ENCODE results near the gene SCN9A. TPM values are rescaled to one million over a fixed set of nuclear protein-coding genes. Genes with fewer than 3 reads are reported as not detected.

SCN9A gene
- total RNA-seq, result 1 to 10 TPM; 1.1 to 8.8 (median 5.2) TPM

DNA sequence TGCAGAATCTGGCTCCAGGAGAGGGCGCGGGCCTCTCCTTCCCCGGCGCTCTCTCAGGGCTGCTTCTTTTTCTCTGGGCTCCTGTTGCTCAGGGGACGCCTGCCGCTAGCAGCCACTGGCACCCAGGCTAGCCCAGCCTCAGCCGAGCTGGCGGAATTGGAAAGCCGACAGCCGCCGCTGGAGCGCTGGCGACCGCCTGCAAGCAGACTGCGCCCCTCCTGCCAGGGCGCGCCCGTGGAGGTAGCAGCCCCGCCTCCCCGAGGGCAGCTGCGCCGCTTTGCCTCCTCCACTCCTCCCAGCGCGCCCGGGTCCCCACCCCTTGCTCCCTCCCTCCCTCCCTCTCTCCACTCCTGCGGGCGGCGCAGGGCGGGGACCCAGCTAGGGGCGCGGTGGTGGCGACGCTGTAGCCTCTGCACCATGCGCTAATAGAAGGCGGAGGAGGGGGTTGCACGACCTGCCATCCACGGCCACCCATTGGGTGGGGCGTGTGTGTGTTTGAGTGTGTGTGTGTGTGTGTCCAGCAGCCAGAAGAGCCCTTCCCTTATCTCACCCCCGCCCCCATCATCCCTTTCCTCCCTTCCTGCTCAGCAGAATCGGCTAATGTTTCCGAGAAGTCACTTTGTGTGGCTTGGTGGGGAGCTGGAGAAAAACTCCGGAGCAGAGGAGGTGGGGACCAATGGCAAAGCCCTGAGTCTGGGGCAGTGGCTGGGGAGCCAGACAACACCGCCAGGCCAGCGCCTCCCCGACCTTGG is at the start of gene SCN9A:
Gene SCN9A, minus strand, starts transcription at position 209 of the 752 bp plus-strand sequence. CDS start 64,188 bp downstream, outside the sequence.
- Histone ChIP-seq H3K27me3 (no peaks in the 10 kb centered on the region), H3K4me3 (peak within 1 kb of the TSS; percentile 61), H3K27ac (peak within 1 kb of the TSS; percentile 36), H3K36me3 (no peaks in the 10 kb centered on the region), H3K9me3 (no peaks in the 10 kb centered on the region), H3K4me1 (peaks cover 22% of the 10 kb centered on the region)
- 3% methylated on average over 9 of the region's 45 CpGs for WGBS
- DNase-seq (ENCODE audit: low spot score in 2 of 2), result peak; percentile 76 to 85
- TF ChIP-seq POLR2AphosphoS5 (IDR thresholded peaks at IDR 0.05) (no peak), POLR2A (IDR thresholded peaks at IDR 0.05) (no peak), EP300 (IDR thresholded peaks at IDR 0.05) (no peak)
- TF ChIP-seq, protein P1, sequence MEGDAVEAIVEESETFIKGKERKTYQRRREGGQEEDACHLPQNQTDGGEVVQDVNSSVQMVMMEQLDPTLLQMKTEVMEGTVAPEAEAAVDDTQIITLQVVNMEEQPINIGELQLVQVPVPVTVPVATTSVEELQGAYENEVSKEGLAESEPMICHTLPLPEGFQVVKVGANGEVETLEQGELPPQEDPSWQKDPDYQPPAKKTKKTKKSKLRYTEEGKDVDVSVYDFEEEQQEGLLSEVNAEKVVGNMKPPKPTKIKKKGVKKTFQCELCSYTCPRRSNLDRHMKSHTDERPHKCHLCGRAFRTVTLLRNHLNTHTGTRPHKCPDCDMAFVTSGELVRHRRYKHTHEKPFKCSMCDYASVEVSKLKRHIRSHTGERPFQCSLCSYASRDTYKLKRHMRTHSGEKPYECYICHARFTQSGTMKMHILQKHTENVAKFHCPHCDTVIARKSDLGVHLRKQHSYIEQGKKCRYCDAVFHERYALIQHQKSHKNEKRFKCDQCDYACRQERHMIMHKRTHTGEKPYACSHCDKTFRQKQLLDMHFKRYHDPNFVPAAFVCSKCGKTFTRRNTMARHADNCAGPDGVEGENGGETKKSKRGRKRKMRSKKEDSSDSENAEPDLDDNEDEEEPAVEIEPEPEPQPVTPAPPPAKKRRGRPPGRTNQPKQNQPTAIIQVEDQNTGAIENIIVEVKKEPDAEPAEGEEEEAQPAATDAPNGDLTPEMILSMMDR (IDR thresholded peaks at IDR 0.05), result no peak

DNA sequence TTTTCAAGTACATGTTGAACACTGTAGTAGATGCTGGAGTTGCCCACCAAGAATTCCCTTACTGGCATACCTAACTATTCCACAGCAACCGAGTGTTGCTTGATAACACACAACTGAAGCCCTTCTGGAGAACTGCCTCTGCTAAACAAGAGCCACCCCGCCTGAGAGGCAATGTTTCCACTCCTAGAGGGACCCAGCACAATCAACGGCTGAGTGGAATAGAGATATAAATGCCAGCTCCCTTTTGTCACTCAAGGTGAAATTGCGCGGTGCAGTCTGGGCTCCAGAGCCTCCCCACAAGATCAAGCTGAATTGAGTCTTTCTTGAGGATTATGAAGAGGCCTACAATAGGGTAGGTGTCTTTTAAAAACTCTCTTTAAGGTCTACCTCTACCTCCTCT is 49.1 kb upstream of the SCN9A start:
- H3K9me3 ChIP-seq, result no peaks in the 10 kb centered on the region
- no peak for DNase-seq (ENCODE audit: low spot score in 2 of 2)
- H3K27ac ChIP-seq, result no peak overlapping the region
- H3K4me3 ChIP-seq, result no peak overlapping the region
- TF ChIP-seq, protein P1 (IDR thresholded peaks at IDR 0.05), result no peak
- no peak for TF ChIP-seq POLR2A (IDR thresholded peaks at IDR 0.05)
- no peak for TF ChIP-seq POLR2AphosphoS5 (IDR thresholded peaks at IDR 0.05)
- TF ChIP-seq EP300 (IDR thresholded peaks at IDR 0.05), result no peak
- H3K27me3 ChIP-seq, result no peaks in the 10 kb centered on the region
- 95% methylated on average over 5 of the region's 5 CpGs for WGBS
- H3K36me3 ChIP-seq, result no peaks in the 10 kb centered on the region
- H3K4me1 ChIP-seq, result no peaks in the 10 kb centered on the region

DNA sequence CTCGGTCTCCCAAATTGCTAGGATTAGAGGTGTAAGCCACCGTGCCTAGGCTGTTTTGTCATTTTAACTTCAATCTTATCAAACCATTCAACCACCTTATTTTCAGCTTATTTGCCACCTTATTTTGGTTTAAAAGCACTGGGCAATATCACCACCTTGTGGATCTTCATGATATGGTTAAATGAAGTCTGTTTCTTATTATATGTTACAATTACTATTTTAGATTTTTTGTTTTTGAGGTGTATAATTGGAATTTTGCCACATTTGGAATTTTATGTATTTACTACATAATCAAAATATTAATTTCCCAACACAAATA is 43.8 kb upstream of the SCN9A start:
- Histone ChIP-seq H3K27ac (no peak overlapping the region), H3K27me3 (no peaks in the 10 kb centered on the region), H3K4me1 (no peaks in the 10 kb centered on the region), H3K9me3 (no peaks in the 10 kb centered on the region), H3K4me3 (no peak overlapping the region), H3K36me3 (no peaks in the 10 kb centered on the region)
- WGBS, result 60% methylated on average over 2 of the region's 2 CpGs
- no peak for TF ChIP-seq POLR2A (IDR thresholded peaks at IDR 0.05)
- TF ChIP-seq, protein P1 (IDR thresholded peaks at IDR 0.05), result no peak
- TF ChIP-seq EP300 (IDR thresholded peaks at IDR 0.05), result no peak
- no peak for TF ChIP-seq POLR2AphosphoS5 (IDR thresholded peaks at IDR 0.05)
- DNase-seq (ENCODE audit: low spot score in 2 of 2), result no peak

DNA sequence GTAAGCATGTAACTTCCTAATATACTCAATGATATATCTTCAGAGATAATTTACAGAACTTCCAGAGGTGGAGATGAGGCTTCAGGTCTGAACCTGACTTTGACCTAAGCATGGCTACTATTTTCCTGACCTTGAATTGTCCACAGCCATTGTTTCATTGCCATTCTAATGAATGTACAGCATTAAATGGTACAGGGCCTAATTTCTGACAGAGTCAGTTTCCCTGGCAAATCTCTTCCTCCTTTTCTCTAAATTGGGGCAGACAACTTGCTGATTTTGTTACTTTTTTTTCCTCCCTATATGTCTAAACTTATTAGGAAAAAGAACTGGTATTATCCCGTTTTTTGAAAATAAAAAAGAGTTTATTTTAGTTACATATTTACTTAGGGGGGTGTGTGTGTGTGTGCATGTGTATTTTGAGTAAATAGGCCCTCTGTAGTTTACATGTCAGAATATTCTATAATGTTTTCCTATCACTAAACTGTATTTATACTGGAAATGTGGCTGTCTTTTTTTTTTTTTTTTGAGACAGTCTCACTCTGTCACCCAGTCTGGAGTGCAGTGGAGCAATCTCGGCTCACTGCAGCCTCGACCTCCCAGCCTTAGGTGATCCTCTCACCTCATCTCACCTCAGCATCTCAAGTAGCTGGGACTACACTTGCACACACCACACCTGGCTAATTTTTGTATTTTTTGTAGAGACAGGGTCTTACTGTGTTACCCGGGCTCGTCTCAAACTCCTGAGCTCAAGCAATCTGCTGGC is 43.3 kb upstream of the SCN9A start:
- no peak for TF ChIP-seq EP300 (IDR thresholded peaks at IDR 0.05)
- TF ChIP-seq, protein P1 (IDR thresholded peaks at IDR 0.05), result no peak
- no peak for TF ChIP-seq POLR2A (IDR thresholded peaks at IDR 0.05)
- TF ChIP-seq POLR2AphosphoS5 (IDR thresholded peaks at IDR 0.05), result no peak
- WGBS, result 80% methylated on average over 5 of the region's 5 CpGs
- no peak for DNase-seq (ENCODE audit: low spot score in 2 of 2)
- H3K36me3 ChIP-seq, result no peaks in the 10 kb centered on the region
- no peaks in the 10 kb centered on the region for H3K9me3 ChIP-seq
- no peak overlapping the region for H3K27ac ChIP-seq
- H3K4me1 ChIP-seq, result no peaks in the 10 kb centered on the region
- H3K27me3 ChIP-seq, result no peaks in the 10 kb centered on the region
- no peak overlapping the region for H3K4me3 ChIP-seq

DNA sequence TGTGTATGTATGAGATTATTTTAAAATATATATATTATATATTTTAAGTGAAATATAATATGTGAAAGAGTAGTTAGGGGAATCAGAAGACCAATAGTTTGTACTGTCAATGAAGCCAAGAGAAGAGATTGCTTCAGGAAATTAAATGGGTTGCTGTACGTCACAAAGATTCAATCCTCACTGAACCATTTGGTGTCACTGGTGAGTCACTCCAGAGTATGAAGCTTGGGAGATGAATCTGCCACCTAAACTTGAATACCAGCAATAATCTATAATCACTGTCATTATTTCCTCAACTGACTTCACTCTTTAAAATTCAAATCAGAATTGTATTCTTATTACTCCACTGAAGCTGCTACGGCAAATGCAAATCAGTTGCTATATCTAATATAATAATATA is 41.9 kb upstream of the SCN9A start:
- TF ChIP-seq POLR2AphosphoS5 (IDR thresholded peaks at IDR 0.05) (no peak), POLR2A (IDR thresholded peaks at IDR 0.05) (no peak), EP300 (IDR thresholded peaks at IDR 0.05) (no peak)
- TF ChIP-seq, protein P1 (IDR thresholded peaks at IDR 0.05), result no peak
- H3K27me3 ChIP-seq, result no peaks in the 10 kb centered on the region
- no peak for DNase-seq (ENCODE audit: low spot score in 2 of 2)
- 57% methylated on average over 2 of the region's 2 CpGs for WGBS
- no peak overlapping the region for H3K4me3 ChIP-seq
- no peaks in the 10 kb centered on the region for H3K9me3 ChIP-seq
- no peaks in the 10 kb centered on the region for H3K36me3 ChIP-seq
- no peak overlapping the region for H3K27ac ChIP-seq
- no peaks in the 10 kb centered on the region for H3K4me1 ChIP-seq
